Cardiac muscle cell (in vitro differentiated cells and primary cell): ENCODE results near the gene LVRN. TPM values are rescaled to one million over a fixed set of nuclear protein-coding genes. Genes with fewer than 3 reads are reported as not detected.
A peak's percentile ranks its signal among the peaks of the same experiment; 100 is the strongest.

ENCODE experiments used
- DNase-seq, 2 donors: peaks; one replicate each; pipeline versions ENCODE4 v3.0.0 to v3.0.0-alpha.2; 2010 to 2017; ENCODE audit warnings: low read depth in 1 of 2, low spot score in 1 of 2
- H3K27ac ChIP-seq: fragments of 200-600 bp; sonication (generic); 2 replicates; pipeline ENCODE4 v1.5.1; 2016
- H3K27me3 ChIP-seq: fragments of 200-600 bp; sonication (generic); 2 replicates; pipeline ENCODE4 v1.6.0; 2016; ENCODE audit warnings: control low read depth
- H3K36me3 ChIP-seq: fragments of 200-600 bp; sonication (generic); 2 replicates; pipeline ENCODE4 v1.5.1; 2016; ENCODE audit warnings: control low read depth
- H3K4me1 ChIP-seq: fragments of 200-600 bp; sonication (generic); 2 replicates; pipeline ENCODE4 v1.8.1; 2017; ENCODE audit warnings: low read depth, mild to moderate bottlenecking, mixed run types
- H3K4me3 ChIP-seq: fragments of 200-600 bp; sonication (generic); 2 replicates; pipeline ENCODE4 v1.5.1; 2016; ENCODE audit warnings: mild to moderate bottlenecking
- H3K9me3 ChIP-seq: fragments of 200-600 bp; sonication (generic); 2 replicates; pipeline ENCODE4 v1.5.1; 2017; ENCODE audit warnings: low read depth, mild to moderate bottlenecking, control low read depth
- polyA plus RNA-seq: library from polyadenylated mRNA; unstranded; fragments of >200 nt; fragmentation: Nextera tagmentation; extraction: Ambion mirVana; gene quantifications from 2 replicates; pipeline ENCODE4 v1.2.1, GENCODE V29; 2016
- total RNA-seq: library from RNA; depleted of rRNA; stranded (reverse); fragments of >200 nt; gene quantifications from 2 replicates; pipeline ENCODE4 v1.2.3, GENCODE V29; 2016
- TF ChIP-seq, protein P1 (sequence below): IDR thresholded peaks from 2 replicates; pipeline ENCODE4 v1.5.1; 2012; ENCODE audit warnings: low read depth, mild to moderate bottlenecking, low read length

The LVRN gene
- total and polyA plus RNA-seq, 2 experiments from 2014 or later, result 0.36 TPM; not detected in 1

GRCh38 chr5:116025866-116026265, 63.6 kb downstream of the LVRN start:
- DNase-seq, result no peak
- Histone ChIP-seq H3K27ac (no peak overlapping the region), H3K4me3 (no peak overlapping the region), H3K27me3 (no peaks in the 10 kb centered on the region), H3K9me3 (no peaks in the 10 kb centered on the region), H3K4me1 (no peaks in the 10 kb centered on the region), H3K36me3 (no peaks in the 10 kb centered on the region)
- TF ChIP-seq, protein P1, sequence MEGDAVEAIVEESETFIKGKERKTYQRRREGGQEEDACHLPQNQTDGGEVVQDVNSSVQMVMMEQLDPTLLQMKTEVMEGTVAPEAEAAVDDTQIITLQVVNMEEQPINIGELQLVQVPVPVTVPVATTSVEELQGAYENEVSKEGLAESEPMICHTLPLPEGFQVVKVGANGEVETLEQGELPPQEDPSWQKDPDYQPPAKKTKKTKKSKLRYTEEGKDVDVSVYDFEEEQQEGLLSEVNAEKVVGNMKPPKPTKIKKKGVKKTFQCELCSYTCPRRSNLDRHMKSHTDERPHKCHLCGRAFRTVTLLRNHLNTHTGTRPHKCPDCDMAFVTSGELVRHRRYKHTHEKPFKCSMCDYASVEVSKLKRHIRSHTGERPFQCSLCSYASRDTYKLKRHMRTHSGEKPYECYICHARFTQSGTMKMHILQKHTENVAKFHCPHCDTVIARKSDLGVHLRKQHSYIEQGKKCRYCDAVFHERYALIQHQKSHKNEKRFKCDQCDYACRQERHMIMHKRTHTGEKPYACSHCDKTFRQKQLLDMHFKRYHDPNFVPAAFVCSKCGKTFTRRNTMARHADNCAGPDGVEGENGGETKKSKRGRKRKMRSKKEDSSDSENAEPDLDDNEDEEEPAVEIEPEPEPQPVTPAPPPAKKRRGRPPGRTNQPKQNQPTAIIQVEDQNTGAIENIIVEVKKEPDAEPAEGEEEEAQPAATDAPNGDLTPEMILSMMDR, result no peak

- no peaks in the 10 kb centered on the region for H3K9me3 ChIP-seq
- no peak within 1 kb of the TSS for H3K4me3 ChIP-seq
- TF ChIP-seq, protein P1, result peak; percentile 49
- no peaks in the 10 kb centered on the region for H3K4me1 ChIP-seq
- no peaks in the 10 kb centered on the region for H3K36me3 ChIP-seq
- no peaks in the 10 kb centered on the region for H3K27me3 ChIP-seq
- peak; percentile 14 to 93 for DNase-seq
- no peak within 1 kb of the TSS for H3K27ac ChIP-seq
These were observed 69.8 kb downstream of the LVRN start, which contains the start of gene ARL14EPL for GRCh38 chr5:116032094-116032517. TSS of gene ARL14EPL (plus strand) at chr5:116032472. CDS start at chr5:116051466, 18,994 bp downstream.

GRCh38 chr5:116032991-116033390, 70.7 kb downstream of the LVRN start:
- no peaks in the 10 kb centered on the region for H3K27me3 ChIP-seq
- no peak overlapping the region for H3K4me3 ChIP-seq
- TF ChIP-seq, protein P1, result no peak
- H3K36me3 ChIP-seq, result no peaks in the 10 kb centered on the region
- no peaks in the 10 kb centered on the region for H3K9me3 ChIP-seq
- DNase-seq, result no peak
- H3K27ac ChIP-seq, result no peak overlapping the region
- H3K4me1 ChIP-seq, result no peaks in the 10 kb centered on the region

- no peaks in the 10 kb centered on the region for H3K36me3 ChIP-seq
- H3K4me1 ChIP-seq, result no peaks in the 10 kb centered on the region
- no peak for DNase-seq
- no peak overlapping the region for H3K27ac ChIP-seq
- TF ChIP-seq, protein P1, result no peak
- no peak overlapping the region for H3K4me3 ChIP-seq
- no peaks in the 10 kb centered on the region for H3K9me3 ChIP-seq
- H3K27me3 ChIP-seq, result no peaks in the 10 kb centered on the region
These were observed 72.8 kb downstream of the LVRN start for GRCh38 chr5:116035123-116035522.

DNA sequence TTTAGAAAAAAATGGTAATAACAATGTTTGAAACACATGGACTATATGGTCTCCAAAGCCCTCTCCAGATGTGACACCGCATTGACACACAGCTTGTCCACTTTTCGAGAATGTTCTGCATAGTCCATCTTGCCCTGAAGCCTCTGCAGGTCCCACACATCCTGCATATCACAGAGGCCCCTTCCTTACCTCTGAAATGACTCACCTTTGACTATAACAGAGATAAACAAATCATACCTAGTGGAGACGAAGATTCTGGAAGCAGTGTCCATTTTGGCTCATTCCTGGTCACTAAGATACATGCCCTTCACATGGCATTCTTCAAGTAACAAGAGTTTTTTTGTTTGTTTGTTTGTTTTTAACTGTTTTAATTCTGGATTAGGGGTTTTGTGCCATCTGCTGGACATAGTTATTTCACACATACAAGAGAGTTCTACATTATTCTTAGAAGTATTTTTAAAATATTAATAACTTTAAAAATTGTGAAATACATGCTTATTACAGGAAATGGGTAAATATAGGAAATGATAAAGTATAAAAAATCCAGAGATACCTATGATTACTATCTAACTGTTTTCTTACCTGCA, 75.1 kb downstream of the LVRN start:
- H3K4me1 ChIP-seq, result no peaks in the 10 kb centered on the region
- no peaks in the 10 kb centered on the region for H3K9me3 ChIP-seq
- H3K27ac ChIP-seq, result no peak overlapping the region
- H3K4me3 ChIP-seq, result no peak overlapping the region
- no peaks in the 10 kb centered on the region for H3K27me3 ChIP-seq
- H3K36me3 ChIP-seq, result no peaks in the 10 kb centered on the region
- DNase-seq, result peak in 1 of 2 donors; percentile 21
- TF ChIP-seq, protein P1, result peak; percentile 26

- H3K27ac ChIP-seq, result no peak overlapping the region
- no peaks in the 10 kb centered on the region for H3K36me3 ChIP-seq
- no peak overlapping the region for H3K4me3 ChIP-seq
- DNase-seq, result no peak
- no peaks in the 10 kb centered on the region for H3K9me3 ChIP-seq
- no peaks in the 10 kb centered on the region for H3K27me3 ChIP-seq
- TF ChIP-seq, protein P1, result no peak
- no peaks in the 10 kb centered on the region for H3K4me1 ChIP-seq
These were observed 76.5 kb downstream of the LVRN start for GRCh38 chr5:116038817-116039216.
